DND-41 (cell line): ENCODE measurements around the gene ZNF845.

Experiments
- ATAC-seq: fragments of 200-7000 bp; cut with Tn5 transposase; 3 replicates; pipeline ENCODE4 v1.9.1; 2021; ENCODE audit warnings: low read depth; ENCODE audit not compliant: insufficient read depth
- DNase-seq: peaks from one replicate; pipeline ENCODE4 v3.0.0-alpha.2; 2020
- H2AFZ ChIP-seq: 2 replicates; pipeline ENCODE4 v1.6.0; 2012; ENCODE audit warnings: low read depth, low read length
- H3K27ac ChIP-seq: 2 replicates; pipeline ENCODE4 v1.5.1; 2012; ENCODE audit warnings: low read length, inconsistent platforms
- H3K27me3 ChIP-seq: fragments of 200-600 bp; sonication (generic); 2 replicates; pipeline ENCODE4 v1.6.0; 2012; ENCODE audit warnings: low read length, mild to moderate bottlenecking, inconsistent platforms; ENCODE audit not compliant: insufficient read depth, poor library complexity
- H3K36me3 ChIP-seq: 2 replicates; pipeline ENCODE4 v1.5.1; 2012; ENCODE audit warnings: low read length, inconsistent platforms; ENCODE audit not compliant: insufficient read depth
- H3K4me1 ChIP-seq: 2 replicates; pipeline ENCODE4 v1.5.1; 2012; ENCODE audit warnings: mild to moderate bottlenecking, low read length; ENCODE audit not compliant: insufficient read depth
- H3K4me2 ChIP-seq: 2 replicates; pipeline ENCODE4 v1.6.0; 2012; ENCODE audit warnings: mild to moderate bottlenecking, moderate library complexity, low read length, inconsistent platforms; ENCODE audit not compliant: insufficient read depth
- H3K4me3 ChIP-seq, 2 experiments: fragments of 200-600 bp in 1 of 2; shearing (Covaris generic) in 1 of 2; 2 replicates each; pipeline ENCODE4 v1.5.1; 2012 to 2016; ENCODE audit warnings: inconsistent platforms in 2 of 2, low read length in 2 of 2, mild to moderate bottlenecking in 2 of 2, low read depth in 1 of 2, moderate library complexity in 1 of 2
- H3K79me2 ChIP-seq: 2 replicates; pipeline ENCODE4 v1.6.0; 2012; ENCODE audit warnings: low read length, inconsistent platforms; ENCODE audit not compliant: insufficient read depth
- H3K9ac ChIP-seq: 2 replicates; pipeline ENCODE4 v1.6.0; 2012; ENCODE audit warnings: low read depth, mild to moderate bottlenecking, inconsistent platforms, low read length, moderate library complexity
- H3K9me3 ChIP-seq: 2 replicates; pipeline ENCODE4 v1.5.1; 2012; ENCODE audit warnings: low read length, moderate library complexity, mild to moderate bottlenecking, inconsistent platforms; ENCODE audit not compliant: insufficient read depth, severe bottlenecking
- H4K20me1 ChIP-seq: 2 replicates; pipeline ENCODE4 v1.6.0; 2012; ENCODE audit warnings: low read length; ENCODE audit not compliant: insufficient read depth
- CTCF ChIP-seq: IDR thresholded peaks from 2 replicates; pipeline ENCODE4 v1.5.1; 2012; ENCODE audit warnings: borderline replicate concordance, low read length, moderate library complexity, mild to moderate bottlenecking; ENCODE audit not compliant: poor library complexity, severe bottlenecking; ENCODE audit errors: extremely low read depth
- EZH2 ChIP-seq: IDR thresholded peaks from 3 replicates; pipeline ENCODE4 v1.6.1; 2012; ENCODE audit warnings: borderline replicate concordance, low read depth, mild to moderate bottlenecking, moderate library complexity, low read length, inconsistent platforms; ENCODE audit not compliant: severe bottlenecking

Gene ZNF845

DNA sequence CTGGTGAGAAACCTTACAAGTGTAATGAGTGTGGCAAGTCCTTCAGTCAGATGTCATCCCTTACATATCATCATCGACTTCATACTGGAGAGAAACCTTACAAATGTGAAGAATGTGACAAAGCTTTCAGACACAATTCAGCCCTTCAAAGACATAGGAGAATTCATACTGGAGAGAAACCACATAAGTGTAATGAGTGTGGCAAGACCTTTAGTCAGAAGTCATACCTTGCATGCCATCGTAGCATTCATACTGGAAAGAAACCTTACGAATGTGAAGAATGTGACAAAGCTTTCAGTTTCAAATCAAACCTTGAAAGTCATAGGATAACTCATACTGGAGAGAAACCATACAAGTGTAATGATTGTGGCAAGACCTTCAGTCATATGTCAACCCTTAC, 47.8 kb downstream of the ZNF845 start:
- Histone ChIP-seq H3K27ac (no peak overlapping the region), H4K20me1 (no peaks in the 10 kb centered on the region), H3K9me3 (no peaks in the 10 kb centered on the region), H3K27me3 (no peaks in the 10 kb centered on the region), H2AFZ (no peak overlapping the region), H3K4me1 (no peaks in the 10 kb centered on the region), H3K79me2 (no peaks in the 10 kb centered on the region), H3K36me3 (peaks cover 48% of the 10 kb centered on the region), H3K4me3 (no peak overlapping the region), H3K4me2 (no peak overlapping the region), H3K9ac (no peak overlapping the region)
- TF ChIP-seq EZH2 (no peak), CTCF (no peak)
- ATAC-seq, result no peak
- DNase-seq, result no peak

DNA sequence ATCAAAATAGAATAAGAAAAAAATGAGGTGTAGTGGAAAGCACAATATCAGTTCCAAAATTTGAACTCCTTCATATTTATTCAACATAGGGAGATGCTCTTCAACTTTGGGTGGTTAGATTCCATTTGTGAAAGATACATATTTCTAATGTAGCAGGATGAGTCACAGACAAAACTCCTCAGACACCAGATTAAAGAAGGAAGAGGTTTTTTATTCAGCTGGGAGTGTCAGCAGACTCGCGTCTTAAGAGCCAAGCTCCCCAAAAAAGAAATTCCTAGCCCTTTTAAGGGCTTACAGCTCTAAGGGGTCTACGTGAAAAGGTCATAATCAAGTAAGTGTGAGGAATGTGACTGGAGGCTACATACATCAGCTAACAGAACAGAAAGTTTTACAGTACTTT, 54.6 kb downstream of the ZNF845 start:
- Histone ChIP-seq H3K4me3 (no peak overlapping the region), H3K27me3 (no peaks in the 10 kb centered on the region), H3K36me3 (no peaks in the 10 kb centered on the region), H2AFZ (no peak overlapping the region), H3K27ac (no peak overlapping the region), H3K4me2 (no peak overlapping the region), H3K9me3 (no peaks in the 10 kb centered on the region), H4K20me1 (no peaks in the 10 kb centered on the region), H3K79me2 (no peaks in the 10 kb centered on the region), H3K4me1 (no peaks in the 10 kb centered on the region), H3K9ac (no peak overlapping the region)
- DNase-seq (no peak), ATAC-seq (no peak)
- no peak for TF ChIP-seq CTCF
- no peak for TF ChIP-seq EZH2

DNA sequence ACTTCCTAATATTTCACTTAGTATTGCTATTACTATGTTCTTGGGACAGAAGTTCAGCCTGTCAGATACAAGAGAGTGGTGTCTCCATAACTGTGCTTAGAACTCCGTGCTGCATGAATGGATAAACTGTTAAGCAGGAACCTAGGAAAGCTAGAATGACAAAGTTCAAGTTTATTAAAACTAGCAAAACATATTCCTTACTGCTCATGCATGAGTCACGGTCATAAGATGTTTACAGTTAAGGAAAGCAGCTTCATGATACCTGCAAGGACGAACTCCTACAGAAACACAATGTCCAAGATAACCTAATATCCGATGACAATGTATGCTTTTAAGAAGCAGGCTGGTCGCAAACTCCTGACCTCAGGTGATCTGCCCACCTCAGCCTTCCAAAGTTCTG, 55.4 kb downstream of the ZNF845 start:
- DNase-seq (no peak), ATAC-seq (no peak)
- Histone ChIP-seq H3K9ac (no peak overlapping the region), H3K4me1 (no peaks in the 10 kb centered on the region), H3K9me3 (no peaks in the 10 kb centered on the region), H3K36me3 (no peaks in the 10 kb centered on the region), H3K27me3 (no peaks in the 10 kb centered on the region), H3K4me2 (no peak overlapping the region), H3K27ac (no peak overlapping the region), H3K4me3 (no peak overlapping the region), H4K20me1 (no peaks in the 10 kb centered on the region), H3K79me2 (no peaks in the 10 kb centered on the region), H2AFZ (no peak overlapping the region)
- TF ChIP-seq EZH2, result no peak
- TF ChIP-seq CTCF, result no peak

GRCh38 chr19:53389571-53389970, 56.0 kb downstream of the ZNF845 start:
- no peaks in the 10 kb centered on the region for H3K79me2 ChIP-seq
- no peaks in the 10 kb centered on the region for H3K36me3 ChIP-seq
- no peak overlapping the region for H3K4me3 ChIP-seq
- no peaks in the 10 kb centered on the region for H4K20me1 ChIP-seq
- no peak overlapping the region for H3K27ac ChIP-seq
- DNase-seq, result no peak
- no peak overlapping the region for H3K4me2 ChIP-seq
- no peak overlapping the region for H2AFZ ChIP-seq
- TF ChIP-seq CTCF (no peak), EZH2 (no peak)
- H3K9ac ChIP-seq, result no peak overlapping the region
- H3K4me1 ChIP-seq, result peaks cover 6% of the 10 kb centered on the region
- no peaks in the 10 kb centered on the region for H3K9me3 ChIP-seq
- no peak for ATAC-seq
- H3K27me3 ChIP-seq, result no peaks in the 10 kb centered on the region
